Astrocyte of the cerebellum (primary cell): ENCODE results near the gene FXYD3.
A peak's percentile ranks its signal among the peaks of the same experiment; 100 is the strongest.

Source experiments
- DNase-seq: peaks from one replicate; pipeline ENCODE4 v3.0.0-alpha.2; 2011; ENCODE audit warnings: low read depth
- H3K4me3 ChIP-seq: 2 replicates; pipeline ENCODE4 v1.5.1; 2011; ENCODE audit warnings: mild to moderate bottlenecking, low read depth, low read length, moderate library complexity
- in situ Hi-C: cut with HindIII; loops from 2 replicates; pipeline ENCODE4 v1.10.0; 2017; ENCODE audit warnings: low sequenced_read_pairs
- TF ChIP-seq, protein P1 (sequence below): IDR thresholded peaks from 2 replicates; pipeline ENCODE4 v1.5.1; 2012; ENCODE audit warnings: low read length, low read depth, moderate library complexity, mild to moderate bottlenecking; ENCODE audit errors: missing control alignments

The FXYD3 gene

DNA sequence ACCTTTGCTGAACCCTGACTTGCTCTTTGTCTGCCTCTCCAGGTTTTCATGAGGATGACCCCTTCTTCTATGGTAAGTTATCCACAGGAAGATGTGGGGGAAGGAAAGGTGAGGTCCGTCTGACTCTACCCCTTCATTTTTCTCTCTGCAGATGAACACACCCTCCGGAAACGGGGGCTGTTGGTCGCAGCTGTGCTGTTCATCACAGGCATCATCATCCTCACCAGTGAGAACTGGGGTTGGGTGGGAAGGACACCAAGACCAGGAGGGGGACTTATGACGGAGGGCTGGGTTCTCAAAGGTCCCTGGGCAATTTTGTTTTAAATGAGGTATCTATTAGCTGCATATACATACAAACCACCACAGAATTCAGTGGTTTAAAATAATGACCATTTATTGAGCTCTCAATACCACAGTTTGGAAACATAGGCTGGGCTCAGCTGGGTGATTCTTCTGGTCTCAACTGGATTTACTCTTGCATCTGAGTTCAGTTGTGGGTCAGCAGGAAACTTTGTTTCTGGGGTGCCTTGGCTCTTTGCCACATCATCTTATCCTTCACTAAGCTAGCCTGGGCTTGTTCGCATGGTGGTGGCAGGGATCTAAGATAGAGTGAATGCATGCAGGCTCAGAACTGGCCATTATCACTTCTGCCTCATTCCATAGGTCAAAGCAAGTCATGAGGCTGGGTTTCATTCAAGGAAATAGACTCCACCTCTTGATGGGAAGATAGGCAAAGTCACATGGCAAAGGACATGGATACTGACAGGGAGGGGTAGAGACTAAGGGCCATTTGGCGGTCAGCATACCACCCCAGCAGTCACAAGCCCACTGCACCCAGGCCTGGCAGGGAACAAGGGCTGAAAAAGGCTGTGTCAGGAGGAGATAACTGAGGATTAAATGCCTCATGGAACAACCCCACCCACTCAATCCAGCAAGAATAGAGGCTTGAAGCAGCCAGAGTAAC is 50.8 kb downstream of the FXYD3 start:
- no peak overlapping the region for H3K4me3 ChIP-seq
- TF ChIP-seq, protein P1, sequence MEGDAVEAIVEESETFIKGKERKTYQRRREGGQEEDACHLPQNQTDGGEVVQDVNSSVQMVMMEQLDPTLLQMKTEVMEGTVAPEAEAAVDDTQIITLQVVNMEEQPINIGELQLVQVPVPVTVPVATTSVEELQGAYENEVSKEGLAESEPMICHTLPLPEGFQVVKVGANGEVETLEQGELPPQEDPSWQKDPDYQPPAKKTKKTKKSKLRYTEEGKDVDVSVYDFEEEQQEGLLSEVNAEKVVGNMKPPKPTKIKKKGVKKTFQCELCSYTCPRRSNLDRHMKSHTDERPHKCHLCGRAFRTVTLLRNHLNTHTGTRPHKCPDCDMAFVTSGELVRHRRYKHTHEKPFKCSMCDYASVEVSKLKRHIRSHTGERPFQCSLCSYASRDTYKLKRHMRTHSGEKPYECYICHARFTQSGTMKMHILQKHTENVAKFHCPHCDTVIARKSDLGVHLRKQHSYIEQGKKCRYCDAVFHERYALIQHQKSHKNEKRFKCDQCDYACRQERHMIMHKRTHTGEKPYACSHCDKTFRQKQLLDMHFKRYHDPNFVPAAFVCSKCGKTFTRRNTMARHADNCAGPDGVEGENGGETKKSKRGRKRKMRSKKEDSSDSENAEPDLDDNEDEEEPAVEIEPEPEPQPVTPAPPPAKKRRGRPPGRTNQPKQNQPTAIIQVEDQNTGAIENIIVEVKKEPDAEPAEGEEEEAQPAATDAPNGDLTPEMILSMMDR, result no peak
- in situ Hi-C loops, result no loop called here
- DNase-seq, result no peak

DNA sequence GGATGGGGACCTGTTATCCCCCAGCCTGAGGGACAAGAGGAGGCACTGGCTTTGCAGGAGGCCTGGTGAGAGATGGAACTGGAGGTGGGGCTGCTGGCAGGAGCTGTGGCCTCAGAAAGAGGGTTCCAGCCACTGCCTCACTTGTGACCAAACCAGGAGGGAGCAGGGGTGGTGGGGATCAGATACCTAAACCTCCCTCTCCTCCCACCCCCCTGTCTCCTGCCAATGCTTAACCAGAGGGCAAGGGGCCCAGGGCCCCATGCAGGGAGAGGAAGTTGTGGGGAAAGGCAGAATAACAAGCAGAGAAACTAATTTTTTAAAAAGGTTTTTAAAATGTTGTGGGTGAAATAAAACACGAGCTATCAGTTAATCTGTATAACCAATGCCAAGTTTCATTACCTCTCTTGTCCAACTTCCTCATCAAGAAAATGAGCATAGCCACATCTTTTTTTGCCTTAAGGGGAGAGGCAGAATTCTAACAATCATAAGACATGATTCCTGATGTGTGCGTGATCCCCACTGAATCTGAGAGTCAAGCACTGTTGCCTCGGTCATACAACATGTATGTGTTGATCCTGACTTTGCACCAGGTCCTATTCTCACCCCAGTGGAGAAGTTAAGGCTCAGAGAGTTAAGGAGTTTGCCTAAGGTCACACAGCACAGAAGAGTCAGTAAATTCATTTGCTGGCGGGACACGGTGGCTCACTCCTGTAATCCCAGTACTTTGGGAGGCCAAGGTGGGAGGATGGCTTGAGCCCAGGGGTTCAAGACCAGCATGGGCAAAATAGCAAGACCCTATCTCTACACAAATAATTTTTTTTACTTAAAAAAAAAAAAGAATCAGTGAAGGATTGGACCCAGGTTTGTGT is 51.9 kb downstream of the FXYD3 start:
- TF ChIP-seq, protein P1, result no peak
- no peak overlapping the region for H3K4me3 ChIP-seq
- no peak for DNase-seq

DNA sequence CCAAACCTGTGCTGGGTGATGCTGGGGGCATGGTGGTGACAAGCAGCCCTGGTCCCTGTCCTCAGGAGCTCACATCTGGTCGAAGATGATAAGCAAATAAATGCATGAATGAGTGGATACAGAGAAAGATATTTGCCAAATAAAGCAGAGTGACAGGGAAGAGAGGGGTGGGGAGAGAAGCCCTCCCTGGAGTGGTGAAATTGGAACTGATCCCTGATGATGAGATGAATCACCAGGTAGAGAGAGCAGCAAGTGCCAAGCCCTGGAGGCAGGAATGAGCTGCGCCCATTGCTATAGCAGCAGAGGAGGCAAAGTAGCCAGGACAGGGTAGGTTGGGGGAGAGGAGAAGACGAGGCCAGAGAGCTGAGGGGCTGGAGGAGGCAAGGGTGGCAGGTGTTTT is 52.6 kb downstream of the FXYD3 start:
- TF ChIP-seq, protein P1, result peak; percentile 8
- H3K4me3 ChIP-seq, result no peak overlapping the region
- DNase-seq, result no peak
- in situ Hi-C loops, result no loop called here

More for the DNA sequence above, 51.9 kb downstream of the FXYD3 start:
- in situ Hi-C loops, result no loop called here

DNA sequence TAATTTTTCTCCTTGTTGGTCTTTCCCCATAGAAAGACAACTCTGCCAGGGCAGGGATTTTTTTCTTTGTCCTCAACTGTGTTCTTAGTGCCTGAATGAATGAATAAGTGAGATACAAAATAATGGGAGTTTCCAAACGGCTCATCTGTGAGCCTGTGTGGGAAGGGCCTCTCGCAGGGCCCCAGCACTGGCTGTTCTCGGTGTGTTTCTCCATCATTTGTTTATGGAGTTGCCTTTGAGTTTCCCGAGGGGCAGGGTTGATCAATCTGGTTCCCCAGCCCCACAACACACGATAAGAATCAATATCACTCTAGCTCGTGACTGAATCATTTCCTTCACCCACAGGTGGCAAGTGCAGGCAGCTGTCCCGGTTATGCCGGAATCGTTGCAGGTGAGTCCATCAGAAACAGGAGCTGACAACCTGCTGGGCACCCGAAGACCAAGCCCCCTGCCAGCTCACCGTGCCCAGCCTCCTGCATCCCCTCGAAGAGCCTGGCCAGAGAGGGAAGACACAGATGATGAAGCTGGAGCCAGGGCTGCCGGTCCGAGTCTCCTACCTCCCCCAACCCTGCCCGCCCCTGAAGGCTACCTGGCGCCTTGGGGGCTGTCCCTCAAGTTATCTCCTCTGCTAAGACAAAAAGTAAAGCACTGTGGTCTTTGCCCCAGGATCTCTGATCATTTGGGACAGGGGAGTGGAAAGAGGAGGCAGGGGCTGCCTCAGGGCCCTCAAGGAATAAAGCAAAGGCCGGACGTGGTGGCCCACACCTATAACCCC is 53.8 kb downstream of the FXYD3 start:
- H3K4me3 ChIP-seq, result no peak overlapping the region
- DNase-seq, result no peak
- in situ Hi-C loops, result no loop called here
- TF ChIP-seq, protein P1, result no peak

GRCh38 chr19:35170359-35171061 is 54.9 kb downstream of the FXYD3 start:
- in situ Hi-C loops, result no loop called here
- no peak overlapping the region for H3K4me3 ChIP-seq
- TF ChIP-seq, protein P1, result no peak
- DNase-seq, result no peak

DNA sequence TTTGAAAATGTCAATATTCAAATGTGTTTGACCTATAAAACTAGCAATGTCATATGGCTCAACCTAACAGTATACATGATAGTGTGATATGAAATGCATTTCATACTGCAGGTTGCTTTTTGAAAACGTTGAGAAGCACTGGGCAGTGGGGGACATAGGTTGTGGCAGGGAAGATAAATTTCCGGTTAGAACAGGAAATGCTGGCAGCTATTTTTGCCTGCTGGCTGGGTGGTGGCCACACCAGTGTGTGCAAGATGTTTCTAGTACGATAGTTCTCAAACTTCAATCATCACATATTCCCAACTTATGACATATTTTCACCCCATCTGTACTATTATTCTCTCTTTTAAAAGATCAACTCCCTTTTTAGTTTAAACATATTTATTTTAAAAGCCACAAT is 56.1 kb downstream of the FXYD3 start:
- in situ Hi-C loops, result no loop called here
- no peak overlapping the region for H3K4me3 ChIP-seq
- TF ChIP-seq, protein P1, result no peak
- DNase-seq, result no peak
